Measurements from ENCODE around the gene GNPDA1. TPM values are rescaled to one million over a fixed set of nuclear protein-coding genes. Genes with fewer than 3 reads are reported as not detected.

GNPDA1 gene
- total RNA-seq, 1 donor from 2014 or later = 36.2 TPM

DNA sequence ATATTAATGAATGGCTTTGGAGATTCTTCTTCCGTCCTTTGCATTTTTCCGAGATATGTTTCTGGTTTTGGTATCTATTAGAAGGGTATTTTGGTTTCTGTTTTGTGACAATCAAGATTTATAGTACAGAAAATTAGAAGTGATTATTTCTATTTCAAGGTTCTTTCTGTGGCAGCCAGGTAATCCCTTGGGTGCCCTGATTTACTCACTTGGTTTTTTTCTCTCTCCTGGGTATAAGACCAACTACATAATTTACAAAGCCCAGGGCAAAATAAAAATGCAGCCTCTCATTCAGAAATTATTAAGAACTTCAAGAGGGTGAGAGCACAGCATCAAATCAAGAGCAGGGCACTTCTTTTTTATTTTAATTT lies 45.9 kb downstream of the GNPDA1 start:
- DNase-seq (no peak), ATAC-seq (no peak)
- Histone ChIP-seq H3K9me3 (no peaks in the 10 kb centered on the region), H3K4me3 (no peak overlapping the region), H3K27me3 (no peaks in the 10 kb centered on the region), H3K27ac (no peak overlapping the region), H3K36me3 (peaks cover under 1% of the 10 kb centered on the region), H3K4me1 (peaks cover 14% of the 10 kb centered on the region)
- intact Hi-C loops (cut with DNase I) = no loop called here
- no peak for TF ChIP-seq CTCF (IDR thresholded peaks at IDR 0.05)

GRCh38 chr5:141966275-141966962 lies 46.4 kb downstream of the GNPDA1 start:
- no peak for TF ChIP-seq CTCF (IDR thresholded peaks at IDR 0.05)
- H3K4me1 ChIP-seq = peaks cover 14% of the 10 kb centered on the region
- no peak for DNase-seq
- no peak overlapping the region for H3K4me3 ChIP-seq
- no peaks in the 10 kb centered on the region for H3K27me3 ChIP-seq
- no peaks in the 10 kb centered on the region for H3K36me3 ChIP-seq
- no peak overlapping the region for H3K27ac ChIP-seq
- no peak for ATAC-seq
- intact Hi-C loops (cut with DNase I) = no loop called here
- H3K9me3 ChIP-seq = no peaks in the 10 kb centered on the region

DNA sequence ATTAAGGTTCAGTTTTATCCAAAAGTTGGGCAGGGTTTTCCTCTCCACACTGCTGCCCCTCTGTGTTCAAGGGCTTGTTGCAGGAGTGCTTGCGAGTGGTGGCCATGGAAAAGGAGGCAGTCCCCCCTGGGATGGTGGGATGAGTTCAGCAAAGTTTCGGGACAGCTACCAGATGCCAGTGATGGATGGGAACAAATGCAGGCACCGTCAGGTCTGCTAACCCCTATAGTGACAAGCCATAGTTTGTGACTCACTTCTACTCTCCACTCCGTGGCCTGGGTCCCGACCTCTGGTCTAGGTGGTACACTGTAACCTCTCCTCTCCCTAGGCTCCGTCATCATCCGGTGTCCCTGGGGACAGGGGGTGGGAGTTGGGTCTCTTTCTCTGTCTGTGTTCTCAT lies 47.8 kb downstream of the GNPDA1 start:
- no peaks in the 10 kb centered on the region for H3K27me3 ChIP-seq
- no peak overlapping the region for H3K4me3 ChIP-seq
- H3K36me3 ChIP-seq = no peaks in the 10 kb centered on the region
- intact Hi-C loops (cut with DNase I) = no loop called here
- no peak for TF ChIP-seq CTCF (IDR thresholded peaks at IDR 0.05)
- H3K9me3 ChIP-seq = no peaks in the 10 kb centered on the region
- H3K4me1 ChIP-seq = peaks cover 5% of the 10 kb centered on the region
- DNase-seq (no peak), ATAC-seq (no peak)
- H3K27ac ChIP-seq = no peak overlapping the region

DNA sequence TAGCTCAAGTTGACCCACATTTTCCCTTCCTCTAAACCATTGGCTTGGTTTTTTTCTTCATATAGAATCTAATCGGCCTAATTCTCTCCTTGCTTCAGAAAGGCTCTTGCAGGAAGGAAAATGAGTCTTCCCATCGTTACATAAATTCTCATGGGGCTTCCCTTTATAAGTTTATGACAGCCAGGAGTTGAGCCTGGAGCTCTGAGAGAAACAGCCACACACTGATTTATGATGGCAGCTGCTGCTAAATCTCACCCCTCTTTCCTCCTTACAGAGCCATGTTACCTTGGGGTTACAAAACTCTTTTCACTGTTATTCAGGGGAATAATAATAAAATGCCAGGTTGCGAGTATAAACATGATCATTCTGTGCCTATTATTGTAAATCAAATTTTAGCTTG lies 49.1 kb downstream of the GNPDA1 start:
- TF ChIP-seq CTCF (IDR thresholded peaks at IDR 0.05) = no peak
- Histone ChIP-seq H3K9me3 (no peaks in the 10 kb centered on the region), H3K36me3 (no peaks in the 10 kb centered on the region), H3K4me3 (no peak overlapping the region), H3K27me3 (no peaks in the 10 kb centered on the region), H3K27ac (no peak overlapping the region), H3K4me1 (no peaks in the 10 kb centered on the region)
- DNase-seq (no peak), ATAC-seq (no peak)
- intact Hi-C loops (cut with DNase I) = loop anchor here (5.0 kb wide), 2 partner anchors 86 to 271 kb away; partner anchors contain the start of gene PCDH1

GRCh38 chr5:141961466-141961865 lies 51.4 kb downstream of the GNPDA1 start:
- DNase-seq (no peak), ATAC-seq (no peak)
- Histone ChIP-seq H3K4me3 (no peak overlapping the region), H3K27ac (no peak overlapping the region), H3K9me3 (no peaks in the 10 kb centered on the region), H3K36me3 (no peaks in the 10 kb centered on the region), H3K27me3 (no peaks in the 10 kb centered on the region), H3K4me1 (peaks cover 20% of the 10 kb centered on the region)
- intact Hi-C loops (cut with DNase I) = loop anchor here (5.0 kb wide), 2 partner anchors 84 to 269 kb away; partner anchors contain the start of gene PCDH1
- TF ChIP-seq CTCF (IDR thresholded peaks at IDR 0.05) = no peak
